Aorta (tissue), 5 donors: ENCODE data around the gene PRKCQ. TPM values are rescaled to one million over a fixed set of nuclear protein-coding genes. Genes with fewer than 3 reads are reported as not detected.

Source experiments
- ATAC-seq: fragments of 200-7000 bp; cut with Tn5 transposase; one replicate; pipeline ENCODE4 v1.9.1; 2022; ENCODE audit warnings: moderate library complexity; ENCODE audit not compliant: low FRiP score
- DNase-seq, 2 donors: peaks; one replicate each; pipeline ENCODE4 v3.0.0-alpha.2; 2020
- H3K27ac ChIP-seq, 2 donors: one replicate each; pipeline ENCODE4 v1.5.1; 2013; ENCODE audit warnings: low read length in 2 of 2, mild to moderate bottlenecking in 2 of 2, moderate library complexity in 2 of 2, control low read depth in 1 of 2, inconsistent platforms in 1 of 2, low read depth in 1 of 2
- H3K27me3 ChIP-seq, 2 donors: one replicate each; pipeline ENCODE4 v1.6.1; 2013; ENCODE audit warnings: control low read depth in 1 of 2, low read length in 1 of 2, mild to moderate bottlenecking in 1 of 2, moderate library complexity in 1 of 2; ENCODE audit not compliant: insufficient read depth in 2 of 2, control insufficient read depth in 1 of 2
- H3K36me3 ChIP-seq, 2 donors: one replicate each; pipeline ENCODE4 v1.6.1; 2013; ENCODE audit warnings: control low read depth in 1 of 2, low read length in 1 of 2, mild to moderate bottlenecking in 1 of 2; ENCODE audit not compliant: insufficient read depth in 2 of 2, control insufficient read depth in 1 of 2
- H3K4me1 ChIP-seq, 2 donors: one replicate each; pipeline ENCODE4 v1.6.1; 2013; ENCODE audit warnings: low read length in 2 of 2, control low read depth in 1 of 2, mild to moderate bottlenecking in 1 of 2, moderate library complexity in 1 of 2; ENCODE audit not compliant: insufficient read depth in 2 of 2, control insufficient read depth in 1 of 2
- H3K4me3 ChIP-seq, 2 donors: one replicate each; pipeline ENCODE4 v1.5.1; 2013; ENCODE audit warnings: low read length in 2 of 2, control low read depth in 1 of 2, mild to moderate bottlenecking in 1 of 2
- H3K9me3 ChIP-seq: one replicate; pipeline ENCODE4 v1.6.1; 2013; ENCODE audit warnings: mild to moderate bottlenecking, low read length; ENCODE audit not compliant: control insufficient read depth
- WGBS, 2 donors: extraction: QIAGEN DNeasy Blood & Tissue Kit; methylation state at CpG; one replicate each; pipeline ENCODE4 v1.1.7; 2013; 5-methylcytosine and 5-hydroxymethylcytosine counted together
- intact Hi-C, 2 donors: fragments of 100-400 bp; cut with DNase I; formaldehyde crosslinking; loops; one replicate each; pipeline versions ENCODE4 v1.14.2 to v1.15.0; 2022
- polyA plus RNA-seq, 2 donors: library from polyadenylated mRNA; stranded (reverse); fragments of 200-250 nt; gene quantifications; one replicate each; pipeline ENCODE4 v1.2.3, GENCODE V29; 2013
- total RNA-seq, 2 donors: library from RNA; stranded (reverse); fragmentation: NEBNext Ultra II Directional; extraction: Animal tissue kit (Norgen Biotek cat#: 25700); gene quantifications; one replicate each; pipeline ENCODE4 v1.2.1, GENCODE V29; 2021
- donor health status: healthy with polysubstance abuse.
- donor health status: Bipolar disorder and iron deficiency.
- donor health status: DM: no; HTN: no; CAD: no.
- donor health status: DM: no; HTN: no; CAD: no.
- donor health status: DM: yes; HTN: yes; CAD: no.

The PRKCQ gene
- total and polyA plus RNA-seq, 4 donors, result 0.45 to 1.3 (median 1.1) TPM; not detected in 1

DNA sequence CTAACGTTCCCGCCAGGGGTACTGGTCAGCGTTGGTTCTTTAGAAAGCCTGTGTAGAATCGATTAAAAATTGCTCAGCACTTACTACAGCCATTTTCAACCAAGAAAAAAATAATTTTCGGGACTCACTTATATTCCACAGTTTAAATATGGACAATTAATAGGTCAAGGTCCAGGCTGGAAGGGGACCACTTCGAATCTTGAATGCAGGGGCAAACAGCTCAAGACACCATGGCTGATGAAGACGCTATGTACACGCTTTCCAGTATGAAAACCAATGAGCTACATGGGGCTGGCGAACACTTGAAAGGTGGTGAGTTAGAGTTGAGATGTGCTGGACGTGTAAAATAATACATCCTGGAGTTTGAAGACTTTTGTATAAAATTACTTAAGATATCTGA lies 87.2 kb downstream of the PRKCQ start:
- peaks cover 1% of the 10 kb centered on the region for H3K9me3 ChIP-seq
- intact Hi-C loops, result no loop called here
- no peak overlapping the region for H3K27ac ChIP-seq
- no peak overlapping the region for H3K4me3 ChIP-seq
- H3K4me1 ChIP-seq, result no peaks in the 10 kb centered on the region
- DNase-seq (no peak), ATAC-seq (no peak)
- H3K36me3 ChIP-seq, result no peaks in the 10 kb centered on the region
- WGBS, 2 donors, result 74 to 79% methylated on average over 10 of the region's 10 CpGs
- no peaks in the 10 kb centered on the region for H3K27me3 ChIP-seq

GRCh38 chr10:6491841-6492609 lies 88.1 kb downstream of the PRKCQ start:
- no peaks in the 10 kb centered on the region for H3K36me3 ChIP-seq
- H3K4me1 ChIP-seq, result no peaks in the 10 kb centered on the region
- ATAC-seq (no peak), DNase-seq (no peak)
- H3K27me3 ChIP-seq, result no peaks in the 10 kb centered on the region
- intact Hi-C loops, result no loop called here
- 67 to 70% methylated on average over 9 of the region's 9 CpGs for WGBS, 2 donors
- no peak overlapping the region for H3K4me3 ChIP-seq
- H3K27ac ChIP-seq, result no peak overlapping the region
- H3K9me3 ChIP-seq, result peaks cover 1% of the 10 kb centered on the region

DNA sequence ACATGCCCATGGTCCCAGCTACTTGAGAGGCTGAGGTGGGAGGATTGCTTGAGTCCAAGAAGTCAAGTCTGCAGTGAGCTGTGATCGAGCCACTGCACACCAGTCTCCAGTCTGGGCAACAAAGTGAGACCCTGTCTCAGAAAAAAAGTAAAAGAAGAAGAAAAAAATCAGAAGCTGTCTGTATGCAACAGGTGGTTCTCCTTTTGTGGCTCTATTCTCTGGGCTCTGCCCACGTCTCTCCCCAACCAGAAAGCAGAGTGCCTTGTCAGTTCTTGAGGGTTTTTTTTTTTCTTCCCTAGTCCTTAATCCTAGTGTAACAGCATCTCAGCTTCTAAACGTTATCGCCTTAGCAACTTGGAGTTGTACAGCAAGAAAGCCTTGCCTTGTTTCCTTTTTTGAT lies 89.5 kb downstream of the PRKCQ start:
- WGBS, 2 donors, result 69 to 71% methylated on average over 4 of the region's 4 CpGs
- intact Hi-C loops, result no loop called here
- DNase-seq (no peak), ATAC-seq (no peak)
- Histone ChIP-seq H3K27ac (no peak overlapping the region), H3K36me3 (no peaks in the 10 kb centered on the region), H3K4me1 (no peaks in the 10 kb centered on the region), H3K27me3 (no peaks in the 10 kb centered on the region), H3K9me3 (peaks cover 1% of the 10 kb centered on the region), H3K4me3 (no peak overlapping the region)

GRCh38 chr10:6487920-6488319 lies 92.2 kb downstream of the PRKCQ start:
- Histone ChIP-seq H3K27me3 (no peaks in the 10 kb centered on the region), H3K27ac (no peak overlapping the region), H3K4me3 (no peak overlapping the region), H3K36me3 (no peaks in the 10 kb centered on the region), H3K9me3 (no peaks in the 10 kb centered on the region), H3K4me1 (no peaks in the 10 kb centered on the region)
- intact Hi-C loops, result no loop called here
- DNase-seq (no peak), ATAC-seq (no peak)
- WGBS, 2 donors, result 78 to 90% methylated on average over 5 of the region's 5 CpGs

DNA sequence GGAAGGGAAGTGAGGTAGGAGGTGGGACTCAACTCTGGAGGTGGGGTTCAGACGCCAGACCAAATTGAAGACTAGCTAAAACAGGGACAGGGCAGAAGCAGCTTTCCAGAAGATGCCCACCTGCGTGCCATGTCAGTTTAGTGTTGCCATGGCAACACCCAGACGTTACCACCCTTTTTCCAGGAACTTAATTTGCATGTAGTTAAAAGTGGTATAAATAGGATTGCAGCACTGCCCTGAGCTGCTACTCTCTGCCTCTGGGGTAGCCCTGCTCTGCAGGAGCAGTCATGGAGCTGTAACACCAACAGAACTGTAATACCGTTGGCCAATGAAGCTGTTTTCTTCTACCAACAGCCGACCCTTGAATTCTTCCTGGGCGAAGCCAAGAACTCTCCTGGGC lies 93.8 kb downstream of the PRKCQ start:
- Histone ChIP-seq H3K4me1 (no peaks in the 10 kb centered on the region), H3K27me3 (no peaks in the 10 kb centered on the region), H3K9me3 (peaks cover 2% of the 10 kb centered on the region), H3K36me3 (no peaks in the 10 kb centered on the region), H3K4me3 (no peak overlapping the region), H3K27ac (no peak overlapping the region)
- WGBS, 2 donors, result 81 to 83% methylated on average over 6 of the region's 6 CpGs
- ATAC-seq (no peak), DNase-seq (no peak)
- intact Hi-C loops, result no loop called here

DNA sequence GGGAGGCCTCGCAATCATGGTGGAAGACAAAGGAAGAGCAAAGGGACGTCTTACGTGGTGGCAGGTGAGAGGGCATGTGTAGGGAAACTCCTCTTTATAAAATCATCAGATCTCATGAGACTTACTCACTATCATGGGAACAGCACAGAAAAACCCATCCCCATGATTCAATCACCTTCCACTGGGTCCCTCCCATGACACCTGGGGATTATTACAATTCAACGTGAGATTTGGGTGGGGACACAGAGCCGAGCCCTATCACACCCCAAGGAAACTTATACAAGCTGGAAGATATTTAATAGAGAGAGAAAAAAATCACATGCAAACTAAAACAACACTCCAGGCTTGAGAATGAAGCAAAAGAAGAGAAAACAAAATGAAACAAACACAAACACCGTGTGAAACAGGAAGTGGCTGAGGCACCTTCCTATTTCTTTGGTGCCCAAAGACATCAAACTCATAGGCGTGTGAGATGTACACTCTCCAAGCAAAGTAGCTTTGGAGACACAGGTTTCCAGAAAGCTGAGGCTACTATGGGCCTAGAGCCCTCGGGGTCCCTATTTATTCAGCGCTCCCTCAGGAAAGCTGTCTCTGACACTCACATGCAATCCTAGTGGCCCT lies 97.2 kb downstream of the PRKCQ start:
- ATAC-seq (no peak), DNase-seq (no peak)
- WGBS, 2 donors, result 89 to 90% methylated on average over 9 of the region's 9 CpGs
- H3K4me1 ChIP-seq, result no peaks in the 10 kb centered on the region
- H3K9me3 ChIP-seq, result peaks cover 2% of the 10 kb centered on the region
- intact Hi-C loops, result no loop called here
- H3K36me3 ChIP-seq, result no peaks in the 10 kb centered on the region
- no peaks in the 10 kb centered on the region for H3K27me3 ChIP-seq
- H3K27ac ChIP-seq, result no peak overlapping the region
- no peak overlapping the region for H3K4me3 ChIP-seq

GRCh38 chr10:6478722-6479121 lies 101.4 kb downstream of the PRKCQ start:
- H3K4me1 ChIP-seq, result no peaks in the 10 kb centered on the region
- no peak for ATAC-seq
- no peaks in the 10 kb centered on the region for H3K27me3 ChIP-seq
- WGBS, 2 donors, result 92 to 94% methylated on average over 8 of the region's 8 CpGs
- intact Hi-C loops, result no loop called here
- H3K9me3 ChIP-seq, result peaks cover 2% of the 10 kb centered on the region
- H3K27ac ChIP-seq, result no peak overlapping the region
- H3K36me3 ChIP-seq, result no peaks in the 10 kb centered on the region
- no peak overlapping the region for H3K4me3 ChIP-seq
- DNase-seq, result no peak

DNA sequence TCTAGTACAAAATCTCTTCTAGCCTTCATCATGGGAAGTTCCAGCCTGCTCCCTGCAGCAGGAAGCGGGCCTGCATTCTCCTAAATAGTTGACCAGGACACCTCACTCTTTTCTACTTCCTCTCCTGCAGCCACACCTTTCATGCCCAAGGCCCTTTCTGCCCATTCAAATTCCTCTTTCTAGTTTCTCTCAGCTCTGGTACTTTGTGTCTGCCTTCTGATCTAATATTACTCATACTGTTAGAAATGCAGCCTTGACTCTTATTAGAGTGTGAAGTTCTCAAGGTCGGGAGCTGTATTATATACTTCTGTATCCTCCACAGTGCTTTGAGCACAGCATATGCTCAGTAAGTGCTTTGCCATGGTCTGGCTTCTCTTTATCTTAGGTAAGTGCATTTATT lies 103.1 kb downstream of the PRKCQ start:
- Histone ChIP-seq H3K36me3 (no peaks in the 10 kb centered on the region), H3K27me3 (no peaks in the 10 kb centered on the region), H3K4me3 (no peak overlapping the region), H3K9me3 (no peaks in the 10 kb centered on the region), H3K27ac (no peak overlapping the region), H3K4me1 (no peaks in the 10 kb centered on the region)
- DNase-seq (no peak), ATAC-seq (no peak)
- intact Hi-C loops, result no loop called here
- WGBS, 2 donors, result 77 to 87% methylated on average over 2 of the region's 2 CpGs

GRCh38 chr10:6474871-6475270 lies 105.2 kb downstream of the PRKCQ start:
- WGBS, 2 donors, result 68 to 77% methylated on average over 5 of the region's 5 CpGs
- H3K27ac ChIP-seq, result no peak overlapping the region
- no peaks in the 10 kb centered on the region for H3K4me1 ChIP-seq
- DNase-seq (no peak), ATAC-seq (no peak)
- intact Hi-C loops, result no loop called here
- no peaks in the 10 kb centered on the region for H3K27me3 ChIP-seq
- H3K4me3 ChIP-seq, result no peak overlapping the region
- H3K9me3 ChIP-seq, result no peaks in the 10 kb centered on the region
- no peaks in the 10 kb centered on the region for H3K36me3 ChIP-seq
